GM10248 (cell line): Measurements from ENCODE around the gene TET3.
A peak's percentile ranks its signal among the peaks of the same experiment; 100 is the strongest.

Experiments used
- CTCF ChIA-PET: fragments of 300-600 bp; sonication (Branson Sonifier 250); formaldehyde crosslinking; extraction: SDS; loops from one replicate; lab custom pipeline; 2021; ENCODE audit warnings: antibody characterized with exemption; lab: Yijun Ruan, JAX
- POLR2A ChIA-PET: fragments of 350-650 bp; sonication (Branson Sonifier 250); formaldehyde crosslinking; extraction: SDS; loops from one replicate; lab custom pipeline; 2020; ENCODE audit warnings: antibody characterized with exemption; lab: Yijun Ruan, JAX
- DNase-seq: peaks from one replicate; pipeline ENCODE4 v3.0.0; 2012; ENCODE audit errors: extremely low spot score
- CTCF ChIP-seq: IDR thresholded peaks from 2 replicates; pipeline ENCODE4 v1.5.1; 2012; ENCODE audit warnings: mild to moderate bottlenecking, low read depth; ENCODE audit errors: extremely low read depth, missing control alignments, control extremely low read depth

TET3 gene

GRCh38 chr2:73995810-73996209 lies 11.1 kb downstream of the TET3 start:
- ChIA-PET CTCF (interaction anchor here (0.8 to 2.2 kb wide), 12 partner anchors 9 to 168 kb away, joined by 3 to 11 read pairs (median 4); partner anchors contain the start of gene STAMBP), POLR2A (no interaction called here)
- no peak for DNase-seq
- TF ChIP-seq CTCF, result peak; percentile 32

GRCh38 chr2:73997813-73998212 lies 13.1 kb downstream of the TET3 start:
- ChIA-PET CTCF (interaction anchor here (1.5 kb wide), 1 partner anchor 9 kb away, joined by 6 read pairs; no protein-coding TSS in a partner anchor), POLR2A (no interaction called here)
- DNase-seq, result no peak
- no peak for TF ChIP-seq CTCF

GRCh38 chr2:73998451-73998850 lies 13.7 kb downstream of the TET3 start:
- no peak for TF ChIP-seq CTCF
- ChIA-PET POLR2A (no interaction called here), CTCF (interaction anchor here (1.1 to 1.5 kb wide), 3 partner anchors 10 to 90 kb away, joined by 3 to 6 read pairs (median 3); no protein-coding TSS in a partner anchor)
- DNase-seq, result no peak

GRCh38 chr2:73998933-73999332 lies 14.2 kb downstream of the TET3 start:
- CTCF ChIA-PET, result interaction anchor here (1.1 to 1.5 kb wide), 3 partner anchors 11 to 91 kb away, joined by 3 to 6 read pairs (median 3); no protein-coding TSS in a partner anchor
- POLR2A ChIA-PET, result no interaction called here
- TF ChIP-seq CTCF, result no peak
- DNase-seq, result no peak

GRCh38 chr2:73999881-74000597 lies 15.3 kb downstream of the TET3 start:
- DNase-seq, result no peak
- ChIA-PET POLR2A (interaction anchor here (0.6 to 0.9 kb wide), 2 partner anchors 24 to 33 kb away, joined by 3 read pairs; no protein-coding TSS in a partner anchor), CTCF (interaction anchor here (1.5 to 2.3 kb wide), 3 partner anchors 173 to 391 kb away, joined by 4 to 10 read pairs (median 7); no protein-coding TSS in a partner anchor)
- no peak for TF ChIP-seq CTCF

GRCh38 chr2:74000666-74001065 lies 16.0 kb downstream of the TET3 start:
- no peak for TF ChIP-seq CTCF
- DNase-seq, result no peak
- ChIA-PET CTCF (interaction anchor here (1.0 to 2.3 kb wide), 7 partner anchors 13 to 391 kb away, joined by 3 to 10 read pairs (median 5); no protein-coding TSS in a partner anchor), POLR2A (interaction anchor here (0.7 to 0.9 kb wide), 3 partner anchors 13 to 32 kb away, joined by 3 to 5 read pairs (median 3); no protein-coding TSS in a partner anchor)
